HG02610 (cell line): ENCODE data around the gene USE1.

Experiments used
- ATAC-seq: cut with Tn5 transposase; IDR thresholded peaks from one replicate; pipeline ENCODE4 v1.9.1; 2021; ENCODE audit warnings: mild to moderate bottlenecking, moderate library complexity; ENCODE audit not compliant: unreplicated experiment

USE1 gene

GRCh38 chr19:17256130-17256529, 41.0 kb downstream of the USE1 start:
- no peak for ATAC-seq

- ATAC-seq: no peak
These were observed 44.1 kb downstream of the USE1 start for GRCh38 chr19:17259118-17259780.

GRCh38 chr19:17259934-17260333, 44.8 kb downstream of the USE1 start:
- ATAC-seq: no peak

- ATAC-seq: peak; percentile 80
These were observed 45.7 kb downstream of the USE1 start for GRCh38 chr19:17260842-17261325.

GRCh38 chr19:17262557-17262956, 47.4 kb downstream of the USE1 start:
- no peak for ATAC-seq

- no peak for ATAC-seq
These were observed 48.8 kb downstream of the USE1 start for GRCh38 chr19:17263712-17264640.

- no peak for ATAC-seq
These were observed 49.5 kb downstream of the USE1 start, which contains the start of gene USHBP1 for GRCh38 chr19:17264641-17264979. USHBP1 (minus strand) TSS chr19:17264745; CDS start chr19:17264299, 446 bp downstream.

GRCh38 chr19:17266026-17266425, 50.9 kb downstream of the USE1 start:
- ATAC-seq: no peak

- ATAC-seq: no peak
These were observed 51.4 kb downstream of the USE1 start for GRCh38 chr19:17266589-17266974.

GRCh38 chr19:17266975-17267788, 52.0 kb downstream of the USE1 start, which contains the start of gene BABAM1:
BABAM1 (plus strand) TSS chr19:17267443; CDS start chr19:17268807, 1,364 bp downstream.
- ATAC-seq: peak; percentile 90

GRCh38 chr19:17268754-17269153, 53.6 kb downstream of the USE1 start:
- ATAC-seq: no peak
